Lower leg skin (tissue), 4 donors: Measurements from ENCODE around the gene MOGAT2. TPM values are rescaled to one million over a fixed set of nuclear protein-coding genes. Genes with fewer than 3 reads are reported as not detected.

Experiments used
- DNase-seq, 2 donors: peaks; one replicate each; pipeline ENCODE4 v3.0.0-alpha.2; 2019; ENCODE audit warnings: low spot score in 2 of 2
- H3K4me3 ChIP-seq: fragments of 200-600 bp; sonication (generic); 2 replicates; pipeline ENCODE4 v1.5.1; 2017; ENCODE audit warnings: mild to moderate bottlenecking, low read depth; ENCODE audit not compliant: poor library complexity, severe bottlenecking
- POLR2A ChIP-seq, 2 donors: fragments of 450-650 bp; IDR thresholded peaks; one replicate each; pipeline ENCODE4 v1.6.1; 2016 to 2017; ENCODE audit warnings: antibody characterized with exemption in 2 of 2, mild to moderate bottlenecking in 1 of 2, moderate library complexity in 1 of 2
- WGBS, 2 donors: methylation state at CpG; one replicate each; pipeline ENCODE4 v1.1.5; 2018; 5-methylcytosine and 5-hydroxymethylcytosine counted together
- intact Hi-C: fragments of 100-400 bp; cut with DNase I; formaldehyde crosslinking; loops from one replicate; pipeline ENCODE4 v1.15.0; 2023; ENCODE audit warnings: low total_unique reads
- total RNA-seq, 4 donors: library from RNA; depleted of rRNA; stranded (reverse); fragments of >200 nt; gene quantifications; one replicate each; pipeline ENCODE4 v1.1.0, GENCODE V29; 2016
- TF ChIP-seq, protein P1 (sequence below), 3 donors: fragments of 450-650 bp; IDR thresholded peaks; one replicate each; pipeline ENCODE4 v1.5.1; 2016; ENCODE audit warnings: antibody characterized with exemption in 3 of 3, mild to moderate bottlenecking in 3 of 3, moderate library complexity in 2 of 3

MOGAT2 gene
- total RNA-seq, 4 donors from 2014 or later, result 0.21 to 12.6 (median 3.0) TPM

- DNase-seq, result no peak
- TF ChIP-seq POLR2A (IDR thresholded peaks at IDR 0.05), result no peak
- TF ChIP-seq, protein P1, sequence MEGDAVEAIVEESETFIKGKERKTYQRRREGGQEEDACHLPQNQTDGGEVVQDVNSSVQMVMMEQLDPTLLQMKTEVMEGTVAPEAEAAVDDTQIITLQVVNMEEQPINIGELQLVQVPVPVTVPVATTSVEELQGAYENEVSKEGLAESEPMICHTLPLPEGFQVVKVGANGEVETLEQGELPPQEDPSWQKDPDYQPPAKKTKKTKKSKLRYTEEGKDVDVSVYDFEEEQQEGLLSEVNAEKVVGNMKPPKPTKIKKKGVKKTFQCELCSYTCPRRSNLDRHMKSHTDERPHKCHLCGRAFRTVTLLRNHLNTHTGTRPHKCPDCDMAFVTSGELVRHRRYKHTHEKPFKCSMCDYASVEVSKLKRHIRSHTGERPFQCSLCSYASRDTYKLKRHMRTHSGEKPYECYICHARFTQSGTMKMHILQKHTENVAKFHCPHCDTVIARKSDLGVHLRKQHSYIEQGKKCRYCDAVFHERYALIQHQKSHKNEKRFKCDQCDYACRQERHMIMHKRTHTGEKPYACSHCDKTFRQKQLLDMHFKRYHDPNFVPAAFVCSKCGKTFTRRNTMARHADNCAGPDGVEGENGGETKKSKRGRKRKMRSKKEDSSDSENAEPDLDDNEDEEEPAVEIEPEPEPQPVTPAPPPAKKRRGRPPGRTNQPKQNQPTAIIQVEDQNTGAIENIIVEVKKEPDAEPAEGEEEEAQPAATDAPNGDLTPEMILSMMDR (IDR thresholded peaks at IDR 0.05), result no peak
- intact Hi-C loops, result no loop called here
- H3K4me3 ChIP-seq, result no peak overlapping the region
- 33 to 79% methylated on average over 2 of the region's 2 CpGs for WGBS, 2 donors
Measured at GRCh38 chr11:75700940-75701339, 16.7 kb upstream of the MOGAT2 start.

- TF ChIP-seq, protein P1 (IDR thresholded peaks at IDR 0.05), result no peak
- no peak for TF ChIP-seq POLR2A (IDR thresholded peaks at IDR 0.05)
- WGBS, 2 donors, result 82 to 93% methylated on average over 7 of the region's 7 CpGs
- DNase-seq, result no peak
- intact Hi-C loops, result loop anchor here (2.0 kb wide), 1 partner anchor 67 kb away; no protein-coding TSS in a partner anchor
- H3K4me3 ChIP-seq, result no peak overlapping the region
Measured at GRCh38 chr11:75703695-75704237, 13.9 kb upstream of the MOGAT2 start.

- no peak overlapping the region for H3K4me3 ChIP-seq
- TF ChIP-seq, protein P1 (IDR thresholded peaks at IDR 0.05), result no peak
- no peak for TF ChIP-seq POLR2A (IDR thresholded peaks at IDR 0.05)
- no peak for DNase-seq
- 88 to 94% methylated on average over 3 of the region's 3 CpGs for WGBS, 2 donors
- intact Hi-C loops, result loop anchor here (2.0 kb wide), 1 partner anchor 65 kb away; no protein-coding TSS in a partner anchor
Measured at GRCh38 chr11:75705541-75705940, 12.1 kb upstream of the MOGAT2 start.

- no peak for TF ChIP-seq POLR2A (IDR thresholded peaks at IDR 0.05)
- TF ChIP-seq, protein P1 (IDR thresholded peaks at IDR 0.05), result peak in 1 of 3 donors; percentile 54
- DNase-seq, result peak in 1 of 2 donors; percentile 92
- intact Hi-C loops, result no loop called here
- WGBS, 2 donors, result 4 to 6% methylated on average over 17 of the region's 17 CpGs
- H3K4me3 ChIP-seq, result no peak overlapping the region
Measured at GRCh38 chr11:75706260-75706729, 11.3 kb upstream of the MOGAT2 start.

GRCh38 chr11:75714211-75714610 lies 3.4 kb upstream of the MOGAT2 start:
- intact Hi-C loops, result no loop called here
- H3K4me3 ChIP-seq, result no peak overlapping the region
- DNase-seq, result peak in 1 of 2 donors; percentile 23
- 85 to 86% methylated on average over 9 of the region's 9 CpGs for WGBS, 2 donors
- TF ChIP-seq, protein P1 (IDR thresholded peaks at IDR 0.05), result no peak
- no peak for TF ChIP-seq POLR2A (IDR thresholded peaks at IDR 0.05)

GRCh38 chr11:75715688-75716087 lies 1.9 kb upstream of the MOGAT2 start:
- DNase-seq, result no peak
- intact Hi-C loops, result no loop called here
- no peak for TF ChIP-seq POLR2A (IDR thresholded peaks at IDR 0.05)
- TF ChIP-seq, protein P1 (IDR thresholded peaks at IDR 0.05), result no peak
- 84 to 87% methylated on average over 2 of the region's 2 CpGs for WGBS, 2 donors
- H3K4me3 ChIP-seq, result no peak overlapping the region
